HL-60/S4 treated with retinoic acid at 250 ng/mL for 4 days and 3 days (cell line): Measurements from ENCODE around the gene ARSG.
"Not testable (repeated sequence)": the region's sequence is repeated elsewhere in the genome, so short reads cannot be mapped to it uniquely, and the experiment has no call there.

Experiments
- in situ Hi-C: fragments of 300-500 bp; cut with MboI; formaldehyde crosslinking; loops from 2 replicates; pipeline ENCODE4 v1.7.0; 2022; ENCODE audit warnings: low sequenced_read_pairs

The ARSG gene

DNA sequence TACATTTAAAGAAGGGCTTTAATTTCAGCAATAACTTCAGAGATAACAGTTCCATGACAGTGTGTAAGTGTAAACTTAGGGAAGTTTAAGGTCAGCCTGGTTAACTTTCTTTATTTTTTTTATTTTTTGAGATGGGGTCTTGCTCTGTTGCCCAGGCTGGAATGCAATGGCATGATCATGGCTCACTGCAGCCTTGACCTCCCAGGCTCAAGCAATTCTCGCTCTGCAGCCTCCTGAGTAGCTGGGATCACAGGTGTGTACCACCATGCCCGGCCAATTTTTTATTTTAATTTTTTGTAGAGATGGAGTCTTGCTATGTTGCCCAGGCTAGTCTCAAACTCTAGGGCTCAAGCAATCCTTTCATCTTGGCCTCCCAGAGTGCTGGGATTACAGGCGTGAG lies 15.0 kb upstream of the ARSG start:
- in situ Hi-C loops: not testable (repeated sequence)

DNA sequence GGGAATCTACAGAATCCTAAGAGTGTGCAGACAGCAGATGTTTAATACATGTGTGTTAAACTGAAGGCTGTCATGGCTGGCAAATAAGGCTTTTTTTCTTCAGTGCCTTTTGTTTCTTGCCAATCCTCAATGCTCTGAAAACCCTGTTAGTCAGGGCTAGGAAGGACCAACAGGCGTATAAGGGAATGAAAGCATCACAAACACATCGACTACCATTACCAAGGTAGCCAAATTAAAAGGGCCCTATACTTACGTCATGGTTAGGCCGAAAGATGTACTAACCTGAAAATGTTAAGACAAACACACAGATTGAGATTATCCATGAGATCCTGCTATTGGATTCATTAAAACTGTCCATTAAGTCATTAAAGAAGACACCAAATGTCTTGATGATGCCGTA lies 13.5 kb upstream of the ARSG start:
- in situ Hi-C loops: no loop called here

DNA sequence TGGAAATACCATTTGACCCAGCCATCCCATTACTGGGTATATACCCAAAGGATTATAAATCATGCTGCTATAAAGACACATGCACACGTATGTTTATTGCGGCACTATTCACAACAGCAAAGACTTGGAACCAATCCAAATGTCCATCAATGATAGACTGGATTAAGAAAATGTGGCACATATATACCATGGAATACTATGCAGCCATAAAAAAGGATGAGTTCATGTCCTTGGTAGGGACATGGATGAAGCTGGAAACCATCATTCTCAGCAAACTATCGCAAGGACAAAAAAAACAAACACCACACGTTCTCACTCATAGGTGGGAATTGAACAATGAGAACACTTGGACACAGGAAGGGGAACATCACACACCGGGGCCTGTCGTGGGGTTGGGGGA lies 9.3 kb upstream of the ARSG start:
- in situ Hi-C loops: not testable (repeated sequence)

DNA sequence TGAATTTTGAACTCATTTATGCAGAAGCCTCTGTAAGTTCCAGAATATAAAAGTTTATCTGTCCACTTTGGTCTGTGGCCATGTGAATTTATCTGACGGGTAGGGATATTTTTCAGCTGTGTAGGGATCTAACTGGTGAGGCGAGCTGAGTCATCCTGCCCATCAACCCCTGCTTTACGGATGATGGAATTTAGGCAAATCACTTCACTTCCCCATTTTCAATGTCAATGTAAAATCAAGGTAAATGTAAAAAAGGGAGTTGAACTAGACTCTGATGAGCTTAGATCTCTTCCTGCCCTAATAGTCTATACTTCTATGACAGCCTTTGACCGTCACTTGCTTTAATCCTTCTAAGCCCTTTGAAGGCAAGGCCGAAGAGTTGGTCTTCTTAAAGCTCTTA lies 2.9 kb upstream of the ARSG start:
- in situ Hi-C loops: no loop called here

DNA sequence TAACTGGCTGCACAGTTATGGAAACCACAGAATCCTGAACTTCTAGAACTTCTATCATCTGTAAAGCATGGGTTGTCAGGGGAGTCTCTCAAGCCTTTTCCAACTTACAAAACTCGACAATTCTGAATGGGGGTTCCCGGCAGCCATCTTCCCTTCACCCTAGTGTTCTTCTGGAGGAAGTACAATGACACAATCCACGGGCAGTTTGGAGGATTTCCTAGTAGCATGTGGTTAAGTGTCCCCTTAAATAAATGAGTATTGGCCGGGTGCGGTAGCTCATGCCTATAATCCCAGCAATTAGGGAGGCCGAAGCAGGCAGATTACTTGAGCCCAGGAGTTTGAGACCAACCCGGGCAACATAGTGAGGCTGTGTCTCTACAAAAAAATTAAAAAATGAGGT lies 2.5 kb upstream of the ARSG start:
- in situ Hi-C loops: no loop called here

DNA sequence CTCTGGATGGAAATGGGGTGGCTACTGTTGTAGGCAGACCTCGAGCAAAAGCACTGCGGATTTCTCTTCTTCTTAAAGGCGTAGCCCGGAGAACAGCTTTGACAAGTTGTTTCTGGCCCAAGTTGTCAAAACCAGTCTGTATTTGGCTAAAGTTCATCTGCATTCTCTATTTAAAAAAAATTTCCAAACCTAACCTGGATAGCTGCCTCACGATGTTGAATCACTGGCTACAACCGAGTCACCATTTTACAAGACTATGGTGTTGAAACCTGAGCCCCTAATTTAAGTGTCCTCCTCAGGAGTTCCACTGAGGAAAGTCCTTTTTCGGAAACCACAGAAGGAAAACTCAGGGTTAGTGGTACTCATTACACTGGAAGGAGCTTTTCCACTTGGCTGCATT lies 1.8 kb upstream of the ARSG start:
- in situ Hi-C loops: no loop called here

DNA sequence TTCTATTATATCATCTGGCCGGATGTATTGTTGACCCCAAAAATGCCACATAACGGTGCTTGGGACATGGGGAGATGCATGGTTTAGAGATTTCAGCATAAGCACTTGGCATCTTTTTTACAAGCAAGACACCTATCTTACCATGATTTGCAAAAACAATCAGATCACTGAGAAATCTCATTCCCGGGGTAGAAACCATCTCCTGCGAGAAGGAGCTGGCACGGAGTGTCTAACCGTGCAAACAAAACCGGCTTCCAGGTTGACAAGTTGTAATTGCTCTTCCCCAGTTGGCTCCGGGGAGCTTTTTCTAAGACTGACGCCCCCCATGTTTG lies 1.4 kb upstream of the ARSG start:
- in situ Hi-C loops: no loop called here

DNA sequence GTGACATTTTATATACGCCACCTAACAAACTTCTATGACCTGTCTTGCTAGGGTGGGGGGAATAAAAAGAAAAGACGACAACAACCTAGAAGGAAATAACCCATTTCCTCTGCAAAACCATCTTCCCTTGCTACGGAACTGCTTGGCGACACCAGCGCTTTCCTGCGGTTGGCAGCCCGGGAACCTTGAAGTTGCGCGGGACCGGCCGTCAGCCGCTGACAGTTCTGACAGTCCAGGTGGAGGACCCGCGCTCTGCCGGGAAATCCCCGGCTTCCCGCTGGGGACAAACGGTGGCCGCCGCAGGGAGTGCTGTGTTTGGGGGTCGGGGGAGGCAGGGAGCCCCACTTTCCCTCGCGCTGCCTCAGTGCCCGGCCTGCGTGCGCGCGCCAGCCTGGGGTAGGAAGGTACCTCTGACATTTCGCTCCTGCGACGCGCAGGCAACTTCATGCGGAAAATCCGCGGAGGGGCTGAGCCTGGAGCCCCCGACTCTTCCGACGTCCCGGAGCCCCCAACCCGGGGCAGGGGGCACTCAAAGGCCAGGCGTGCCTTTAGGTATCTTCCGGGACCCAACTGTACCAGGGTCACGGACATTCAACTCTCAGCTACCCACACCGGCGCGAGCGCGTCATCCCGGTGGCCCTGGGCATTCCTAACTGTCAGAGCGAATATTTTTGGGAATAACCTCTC lies 884 bp upstream of the ARSG start:
- in situ Hi-C loops: no loop called here

DNA sequence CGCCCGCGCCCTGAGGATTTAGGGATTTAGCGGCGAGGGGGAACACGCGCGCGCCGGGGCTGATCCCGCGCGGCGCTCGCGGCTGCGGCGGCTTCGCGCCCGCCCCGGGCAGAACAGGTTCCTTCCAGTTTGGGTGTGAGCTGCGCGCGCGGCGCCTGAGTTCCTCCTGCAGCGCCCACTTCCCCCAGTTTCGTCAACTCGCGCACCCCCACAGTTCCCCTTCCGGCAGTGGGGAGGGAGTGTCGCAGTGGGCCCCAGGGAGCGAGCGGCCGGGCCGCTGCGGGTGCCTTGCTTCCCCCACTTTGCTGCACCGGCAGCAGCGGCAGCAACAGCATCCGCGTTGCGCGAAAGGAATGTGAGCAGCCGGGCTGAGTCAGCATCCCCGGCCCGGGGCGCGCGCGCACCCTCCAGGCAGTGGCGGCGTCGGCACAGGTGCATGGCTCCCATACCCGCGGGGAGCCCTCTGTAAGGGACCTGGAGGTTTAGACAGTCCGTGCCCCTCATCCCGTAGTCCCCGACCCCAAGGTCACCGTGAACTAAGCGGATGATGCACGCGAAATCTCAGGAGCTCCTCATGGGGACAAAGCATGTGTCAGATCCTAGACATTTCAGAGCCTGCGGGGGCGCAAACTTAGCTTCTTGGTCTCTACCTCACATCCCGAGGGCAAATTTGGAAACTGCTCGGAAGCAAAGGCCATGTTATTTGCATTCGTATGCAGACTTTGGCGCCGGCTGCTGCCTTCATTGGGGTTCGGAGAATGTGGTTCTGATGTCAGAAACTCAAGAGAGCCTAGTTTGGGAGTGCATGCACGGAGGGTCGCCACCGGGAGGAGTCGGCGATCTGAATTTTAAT lies 767 bp downstream of the ARSG start:
- in situ Hi-C loops: no loop called here

DNA sequence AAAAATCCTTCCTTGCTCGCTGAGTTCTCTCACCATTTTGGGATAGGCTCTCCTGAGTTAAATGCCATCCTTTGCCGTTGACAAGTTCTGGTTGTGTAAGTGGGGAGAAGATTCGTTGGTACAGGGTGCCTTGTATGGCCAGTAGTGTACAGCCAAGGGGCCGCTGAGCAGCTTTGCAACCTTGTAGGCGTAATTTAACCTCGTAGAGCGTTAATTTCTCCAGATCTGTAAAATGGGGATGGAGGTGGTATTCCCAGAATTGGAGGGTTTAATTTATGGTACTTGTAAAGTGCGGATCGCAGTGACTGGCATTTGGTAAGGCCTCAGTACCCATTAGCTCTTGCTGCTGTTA lies 1.4 kb downstream of the ARSG start:
- in situ Hi-C loops: no loop called here

DNA sequence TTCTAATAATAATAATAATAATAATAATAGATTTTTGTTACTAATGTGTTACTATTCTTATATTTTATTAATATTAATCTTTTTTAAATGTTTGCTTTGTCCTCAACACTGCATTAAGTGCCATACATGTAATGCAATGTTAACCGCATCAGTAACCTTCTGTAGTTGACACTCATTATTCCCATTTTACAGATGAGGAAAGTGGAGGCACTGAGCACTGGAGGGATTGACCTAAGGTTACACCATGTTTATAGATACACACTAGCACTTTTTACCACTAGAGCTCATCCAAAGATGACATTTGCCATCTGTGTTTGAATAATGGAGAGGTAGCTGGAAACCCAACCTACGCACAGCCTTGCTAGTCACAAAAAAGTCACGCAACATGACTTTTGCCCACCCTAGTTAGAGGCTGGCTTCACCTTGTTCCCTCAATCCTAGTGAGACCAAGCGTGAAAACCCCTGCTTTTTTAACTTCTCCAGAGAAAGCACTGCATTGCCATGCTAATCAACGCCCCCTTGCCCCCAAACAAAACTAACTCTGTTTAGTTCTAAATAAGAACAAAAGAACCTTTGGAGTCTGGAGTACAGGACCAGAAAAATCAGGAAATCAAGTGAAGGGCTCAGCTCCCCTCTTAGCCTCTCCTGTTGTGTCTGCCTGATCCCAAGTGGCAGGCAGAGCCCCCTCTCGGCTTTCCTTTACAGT lies 2.3 kb downstream of the ARSG start:
- in situ Hi-C loops: no loop called here

DNA sequence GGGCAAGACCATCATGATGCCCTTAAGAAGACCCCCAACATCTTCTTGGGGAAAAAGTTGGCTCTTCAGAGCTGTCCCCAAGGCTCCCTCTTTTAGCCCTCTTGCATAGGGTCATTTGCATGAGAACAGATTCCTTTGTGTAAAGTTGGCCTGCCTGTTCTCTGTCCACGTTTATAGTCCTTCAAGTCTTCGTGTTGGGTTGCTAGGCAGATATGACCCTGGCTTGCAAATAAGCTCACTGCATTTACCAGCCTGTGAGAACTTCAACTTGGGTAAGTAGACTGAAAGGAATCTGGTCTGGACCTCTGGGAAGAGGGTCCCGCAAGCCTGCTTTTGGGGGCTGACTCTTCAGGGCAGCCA lies 2.9 kb downstream of the ARSG start:
- in situ Hi-C loops: no loop called here

DNA sequence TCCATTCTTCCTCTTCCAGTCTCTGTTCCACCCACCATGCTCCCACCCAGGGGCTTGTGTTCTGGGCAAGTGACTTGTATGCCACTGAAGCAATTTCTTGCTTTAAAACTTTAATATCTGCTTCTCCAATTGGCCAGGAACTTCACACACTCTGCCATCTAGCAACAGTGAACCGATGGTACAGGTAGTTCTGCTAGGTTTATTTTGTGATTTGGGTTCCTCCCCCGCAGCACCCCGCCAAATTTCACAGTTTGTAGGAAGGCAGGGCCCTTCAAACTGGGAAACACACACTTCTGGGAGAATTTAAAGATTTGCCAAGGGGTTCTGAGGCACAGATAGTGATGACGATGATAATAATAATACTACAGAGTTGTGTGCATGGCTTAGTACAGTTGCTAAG lies 3.3 kb downstream of the ARSG start:
- in situ Hi-C loops: no loop called here

DNA sequence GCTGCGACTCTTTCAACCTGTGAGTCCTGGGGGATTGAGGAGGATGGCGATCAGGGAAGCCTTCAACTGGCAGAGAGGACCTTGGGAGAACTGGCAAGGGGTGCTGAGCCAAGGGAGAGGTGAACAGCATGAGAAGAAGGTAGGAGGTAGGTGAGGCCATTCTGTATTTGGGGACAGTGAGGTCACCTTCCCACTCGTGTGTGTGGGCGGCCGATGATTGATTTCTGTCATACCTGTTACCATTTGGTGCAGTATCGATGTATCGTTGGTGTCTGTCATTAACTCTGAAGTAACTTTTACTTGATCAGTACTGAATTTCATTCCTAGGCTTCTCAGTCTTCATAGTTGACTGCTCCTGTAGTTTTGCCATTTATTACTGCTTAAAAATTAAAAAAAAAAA lies 3.8 kb downstream of the ARSG start:
- in situ Hi-C loops: no loop called here

DNA sequence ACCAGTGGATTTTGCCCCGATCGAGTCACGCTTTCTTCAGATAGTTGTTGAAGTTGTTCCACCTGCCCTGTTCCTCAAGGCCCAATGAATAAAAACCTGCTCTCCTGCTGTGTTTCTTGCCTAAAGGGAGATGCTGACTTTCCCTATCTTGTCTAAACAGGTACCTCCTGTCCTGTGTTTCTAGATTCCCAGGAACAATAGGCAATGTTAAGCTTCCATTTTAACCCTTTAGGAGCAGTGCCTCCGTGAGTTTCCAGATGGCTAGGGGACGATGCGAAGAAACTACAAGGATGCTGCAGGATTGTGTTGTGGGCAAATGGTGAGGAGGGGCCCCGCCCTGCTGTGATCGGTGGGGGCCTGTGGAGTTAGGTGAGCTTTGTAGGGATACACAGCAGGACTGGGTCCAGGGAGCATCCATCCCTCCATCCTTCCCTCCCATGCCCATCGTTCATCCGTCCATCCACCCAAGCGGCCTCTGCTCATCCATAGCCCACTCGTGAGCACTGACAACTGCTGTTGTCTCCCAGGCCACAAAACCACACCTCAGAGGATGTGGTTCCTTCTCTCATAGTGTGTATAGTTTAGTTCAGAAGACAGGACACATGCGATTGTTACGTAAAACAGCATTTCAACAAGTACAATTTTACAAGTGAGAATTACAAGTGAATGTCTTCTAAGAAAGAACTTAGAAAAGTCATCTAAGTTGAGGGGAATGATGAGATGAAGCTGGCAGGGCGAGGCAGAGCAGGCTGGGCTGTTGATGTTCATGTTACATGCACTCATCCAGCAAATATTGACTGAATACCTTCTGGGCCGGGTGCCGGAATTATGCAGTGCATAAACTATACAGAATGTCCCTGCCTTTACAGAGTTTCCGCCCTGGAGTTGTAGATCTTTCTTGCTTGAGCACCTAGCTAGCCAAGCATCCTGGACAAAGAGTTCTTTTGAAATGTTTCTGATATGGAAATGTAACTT lies 5.2 kb downstream of the ARSG start:
- in situ Hi-C loops: no loop called here

DNA sequence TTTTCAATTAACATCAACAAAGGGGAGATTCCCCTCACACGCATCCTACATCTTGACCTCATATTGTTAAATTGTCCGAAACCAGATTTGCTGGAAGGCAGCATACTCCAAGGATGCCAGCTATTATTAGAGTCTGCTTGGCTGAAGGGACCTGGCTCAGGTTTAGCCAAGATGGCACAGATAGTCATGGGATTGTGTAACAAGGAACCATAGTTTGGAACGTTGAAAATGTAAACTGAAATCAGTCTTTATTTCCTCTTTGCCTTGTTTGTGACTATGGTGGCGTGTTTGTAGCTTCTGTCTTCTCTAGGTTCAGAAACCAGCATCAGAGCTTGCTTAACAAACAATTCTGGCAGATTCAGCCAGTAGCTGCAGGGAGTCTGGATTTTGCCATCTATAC lies 5.9 kb downstream of the ARSG start:
- in situ Hi-C loops: no loop called here

DNA sequence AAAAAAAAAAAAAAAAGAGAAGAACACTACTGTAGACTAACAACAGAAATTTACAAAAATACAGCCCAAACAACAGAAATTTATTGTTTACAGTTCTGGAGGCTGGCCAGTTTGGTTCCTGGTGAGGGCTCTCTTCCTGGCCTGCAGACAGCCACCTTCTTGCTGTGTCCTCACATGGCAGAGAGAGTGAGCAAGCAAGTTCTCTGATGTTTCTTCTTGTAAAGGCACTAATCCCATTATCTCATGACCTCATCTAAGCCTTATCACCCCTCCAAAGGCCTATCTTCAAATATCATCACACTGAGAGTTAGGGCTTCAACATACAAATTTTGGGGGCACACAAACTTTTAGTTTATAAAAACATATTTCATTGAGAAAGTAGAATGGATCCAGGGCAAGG lies 7.3 kb downstream of the ARSG start:
- in situ Hi-C loops: no loop called here

DNA sequence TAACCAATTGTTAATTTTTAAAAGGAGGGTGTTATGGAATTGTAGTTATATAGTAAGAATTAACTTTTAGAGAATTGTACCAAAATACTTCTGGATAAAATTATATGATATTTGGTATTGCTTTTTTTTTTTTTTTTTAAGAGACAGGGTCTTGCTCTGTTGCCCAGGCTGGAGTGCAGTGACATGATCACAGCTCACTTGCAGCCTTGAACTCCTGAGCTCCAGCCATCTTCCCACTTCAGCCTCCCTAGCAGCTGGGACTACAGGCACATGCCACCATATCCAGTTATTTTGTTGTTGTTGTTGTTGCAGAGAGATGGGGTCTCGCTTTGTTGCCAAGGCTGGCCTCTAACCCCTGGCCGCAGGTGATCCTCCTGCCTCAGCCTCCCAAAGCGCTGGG lies 8.5 kb downstream of the ARSG start:
- in situ Hi-C loops: no loop called here

DNA sequence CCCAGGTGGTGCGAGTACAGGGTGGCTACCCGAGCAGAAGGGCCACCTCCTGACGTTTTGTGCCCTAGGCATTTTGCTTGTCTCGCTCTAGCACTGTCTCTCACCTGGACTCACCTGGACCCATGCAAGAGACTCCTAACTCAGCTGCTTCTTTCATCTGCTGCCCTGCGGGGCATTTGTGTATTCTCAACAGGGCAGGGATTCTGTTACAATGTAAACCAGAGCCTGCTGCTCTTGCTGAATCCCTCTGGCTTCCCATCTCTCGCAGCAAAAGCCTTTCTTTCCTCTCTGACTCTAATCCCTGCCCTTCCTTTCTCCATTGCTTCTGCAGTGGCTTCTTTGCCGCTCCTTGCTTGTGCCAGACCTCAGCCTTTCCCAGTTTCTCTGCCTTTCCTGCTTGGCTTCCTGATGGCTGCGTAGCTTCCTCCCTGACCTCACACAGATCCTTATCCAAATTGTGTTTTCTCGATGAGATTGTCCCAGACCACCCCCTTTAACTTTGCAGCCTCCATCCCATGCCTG lies 10.2 kb downstream of the ARSG start:
- in situ Hi-C loops: no loop called here

DNA sequence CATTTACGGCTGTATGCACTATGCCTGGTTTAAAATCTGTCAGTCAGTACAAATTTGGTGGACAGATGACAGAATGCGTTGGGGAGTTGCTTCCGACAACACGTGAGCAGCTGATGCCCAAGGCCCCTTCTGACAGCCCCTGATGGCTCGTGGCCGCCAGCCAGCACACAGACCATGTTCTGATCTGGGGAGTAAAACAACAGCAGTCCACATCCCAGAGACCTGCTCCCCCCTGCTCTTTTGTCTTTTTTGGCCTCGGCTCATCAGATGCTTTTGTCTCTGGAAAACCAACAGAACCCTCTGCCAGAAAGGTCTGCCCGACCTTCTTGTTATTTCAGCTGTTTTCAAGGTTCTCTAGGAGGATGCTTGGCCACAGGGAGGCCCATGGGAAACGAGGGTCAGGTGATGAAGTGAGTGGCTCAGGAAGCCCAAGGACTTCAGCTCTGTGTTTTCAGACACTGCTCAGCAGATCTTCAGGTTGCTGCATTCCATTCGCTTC lies 10.8 kb downstream of the ARSG start:
- in situ Hi-C loops: no loop called here

DNA sequence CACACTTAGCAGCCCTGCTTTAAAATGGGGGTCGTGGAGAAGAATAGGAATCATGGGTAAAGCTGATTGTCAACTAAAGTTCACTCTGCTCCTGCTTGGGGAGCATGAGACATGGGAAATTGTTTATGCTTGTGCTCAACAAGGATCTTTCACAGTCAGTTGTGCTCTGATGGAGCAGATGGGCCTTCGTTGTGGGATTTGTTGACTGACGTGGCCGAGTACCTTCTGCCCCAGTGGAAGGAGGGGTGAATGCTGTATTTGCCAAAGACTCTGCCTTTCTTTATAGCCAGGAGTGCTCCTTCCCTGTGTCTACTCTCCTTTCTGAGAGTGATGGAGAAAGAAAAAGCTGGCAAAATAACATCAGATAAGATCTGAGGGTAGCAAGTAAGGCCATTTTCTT lies 11.4 kb downstream of the ARSG start:
- in situ Hi-C loops: no loop called here
